HG03442 (cell line): Measurements from ENCODE around the gene COL9A2.
A peak's percentile ranks its signal among the peaks of the same experiment; 100 is the strongest.

Experiments
- ATAC-seq: cut with Tn5 transposase; IDR thresholded peaks from one replicate; pipeline ENCODE4 v1.9.1; 2021; ENCODE audit warnings: mild to moderate bottlenecking, moderate library complexity; ENCODE audit not compliant: unreplicated experiment

Gene COL9A2

DNA sequence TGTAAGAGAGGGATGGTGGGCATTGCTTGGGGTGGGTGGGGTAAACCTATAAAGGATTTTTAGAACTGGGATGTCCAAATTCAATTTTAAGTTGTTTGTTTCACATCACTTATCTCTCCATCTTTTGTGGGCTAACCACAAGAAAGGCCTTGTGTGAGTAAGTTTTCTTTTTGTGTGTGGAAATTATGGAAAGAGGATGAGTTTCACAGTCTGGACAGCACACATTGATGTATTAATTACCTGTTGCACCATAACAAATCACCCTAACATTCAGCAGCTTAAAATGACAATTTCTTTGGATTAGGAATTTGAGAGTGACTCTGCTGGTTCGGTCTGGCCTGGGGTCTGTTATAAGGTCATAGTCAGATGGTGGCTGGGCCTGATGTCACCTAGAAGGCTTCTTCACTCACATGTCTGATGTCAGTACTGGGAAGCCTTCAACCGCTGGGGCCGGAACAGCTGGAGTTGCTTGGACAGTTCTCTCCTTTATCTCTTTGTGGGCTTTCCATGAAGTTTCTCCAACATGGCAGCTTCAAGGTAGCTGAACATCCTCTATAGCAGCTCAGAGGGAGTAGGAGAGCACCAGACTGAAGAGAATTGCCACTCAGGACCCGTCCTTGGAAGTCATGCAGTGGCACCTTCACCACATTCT lies 2.0 kb upstream of the COL9A2 start:
- no peak for ATAC-seq

GRCh38 chr1:40318476-40318875 lies 1.4 kb upstream of the COL9A2 start:
- ATAC-seq = no peak

- ATAC-seq = no peak
Observed at GRCh38 chr1:40317394-40318074, 448 bp upstream of the COL9A2 start.

DNA sequence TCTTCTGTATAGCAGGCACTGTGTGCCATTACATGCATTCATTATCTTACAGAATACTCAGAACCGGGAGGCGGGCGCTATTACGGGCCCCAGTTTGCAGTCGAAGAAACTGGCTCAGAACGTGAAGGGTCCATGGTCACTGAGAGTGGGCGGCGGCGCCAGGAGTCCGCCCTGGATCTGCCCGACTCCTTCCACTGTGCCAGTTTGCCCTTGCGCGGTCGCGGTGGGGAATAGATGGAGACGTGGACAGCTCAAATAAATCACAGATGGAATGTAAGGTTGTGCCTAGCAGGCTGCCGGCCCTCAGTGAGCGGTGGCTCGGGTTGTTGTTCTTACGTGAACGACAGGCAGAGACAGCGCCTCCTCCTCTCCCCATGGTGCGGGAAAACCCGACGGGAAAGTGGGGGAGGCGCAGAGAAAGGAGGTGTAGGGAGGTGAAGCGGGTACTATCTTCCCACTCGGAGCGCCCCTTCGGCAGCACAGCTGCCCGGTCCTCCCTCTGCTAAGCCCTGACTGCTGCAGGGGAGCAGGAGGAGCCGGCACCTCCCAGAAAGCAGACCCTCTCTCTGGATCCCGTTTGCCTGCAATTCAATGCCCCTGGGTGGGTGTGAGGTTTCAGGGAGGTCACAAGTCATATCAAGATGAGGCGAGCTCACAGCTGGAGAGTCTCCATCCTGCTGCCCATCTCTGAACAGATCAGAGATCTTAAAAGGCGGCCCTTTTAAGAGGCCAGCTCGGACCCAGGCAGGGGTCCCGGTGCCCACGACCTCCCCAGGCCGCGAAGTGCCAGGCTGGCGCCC lies 1.1 kb downstream of the COL9A2 start:
- ATAC-seq = peak; percentile 2

- no peak for ATAC-seq
Observed at GRCh38 chr1:40315239-40315794, 1.8 kb downstream of the COL9A2 start.

DNA sequence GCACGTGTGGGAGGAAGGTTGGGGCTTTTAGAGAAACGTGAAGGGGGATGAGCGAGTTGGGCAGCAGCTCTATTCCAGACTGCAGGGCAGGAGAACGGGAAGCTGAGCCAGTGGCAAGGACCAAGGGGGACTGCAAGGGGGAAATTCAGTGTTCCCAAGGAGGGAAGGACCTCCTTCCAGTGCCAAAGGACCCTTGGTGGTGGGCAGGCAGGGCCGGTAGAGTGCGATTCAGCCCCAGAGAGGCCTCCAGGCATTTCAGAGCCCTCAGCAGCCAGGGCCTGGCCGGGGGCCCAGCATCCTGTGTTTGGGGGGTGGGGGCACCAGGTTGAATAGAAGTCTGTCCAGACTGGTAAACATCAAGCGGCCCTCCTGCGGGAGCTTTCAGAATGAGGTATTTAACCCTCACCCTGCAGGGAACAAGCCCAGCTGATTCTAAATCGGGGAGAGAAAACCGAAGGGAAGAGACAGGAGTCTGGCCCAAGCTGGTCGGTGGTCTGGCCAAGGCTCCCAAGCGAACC lies 2.3 kb downstream of the COL9A2 start:
- ATAC-seq = no peak

GRCh38 chr1:40313958-40314720 lies 2.9 kb downstream of the COL9A2 start:
- no peak for ATAC-seq

- no peak for ATAC-seq
Observed at GRCh38 chr1:40313329-40313957, 3.6 kb downstream of the COL9A2 start.

DNA sequence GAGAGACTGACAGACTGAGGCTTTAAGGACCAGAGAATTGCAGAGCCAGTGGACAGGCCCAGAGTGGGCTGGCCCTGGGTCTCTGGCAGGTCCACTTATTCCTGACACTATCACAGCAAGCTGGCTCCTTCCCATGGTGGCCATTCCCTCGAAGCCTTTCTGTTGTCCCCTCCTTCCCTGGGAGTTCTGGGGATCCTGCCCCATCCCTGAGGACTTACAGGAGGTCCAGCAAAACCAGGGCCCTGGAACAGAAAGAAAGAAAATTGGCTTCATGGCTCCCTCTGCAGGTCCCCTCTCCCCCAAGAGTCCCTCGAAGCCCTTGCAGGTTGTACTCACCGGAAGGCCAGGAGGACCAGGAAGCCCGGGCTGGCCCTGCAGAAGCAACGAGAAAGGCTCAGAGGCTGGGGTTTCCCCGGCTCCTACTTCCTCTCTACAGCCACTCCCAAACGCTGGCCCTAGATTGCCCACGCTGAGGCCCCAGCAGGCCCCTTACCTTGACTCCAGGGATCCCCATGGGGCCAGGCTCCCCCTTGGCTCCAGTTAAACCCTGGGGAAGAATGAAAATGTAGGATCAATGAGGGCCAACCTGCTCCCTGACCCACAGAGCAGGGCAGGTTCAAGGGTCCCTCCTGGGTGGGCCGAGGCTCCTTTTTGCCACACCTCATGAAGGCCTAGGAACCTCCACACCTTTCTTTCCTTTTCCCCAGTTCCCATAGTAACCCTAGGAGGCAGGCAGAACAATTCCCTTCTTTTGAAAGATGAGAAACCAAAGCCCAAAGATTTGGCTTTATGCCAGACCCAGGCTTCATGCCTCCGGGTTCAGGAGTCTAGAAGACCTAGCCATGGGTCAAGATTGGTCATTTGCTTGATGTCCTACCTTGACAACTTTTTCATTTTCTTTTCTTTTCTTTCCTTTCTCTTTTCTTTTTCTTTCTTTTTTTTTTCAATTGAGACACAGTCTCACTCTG lies 4.6 kb downstream of the COL9A2 start:
- ATAC-seq = peak; percentile 33

- ATAC-seq = no peak
Observed at GRCh38 chr1:40311692-40312091, 5.4 kb downstream of the COL9A2 start.

GRCh38 chr1:40310983-40311642 lies 6.0 kb downstream of the COL9A2 start:
- ATAC-seq = no peak

DNA sequence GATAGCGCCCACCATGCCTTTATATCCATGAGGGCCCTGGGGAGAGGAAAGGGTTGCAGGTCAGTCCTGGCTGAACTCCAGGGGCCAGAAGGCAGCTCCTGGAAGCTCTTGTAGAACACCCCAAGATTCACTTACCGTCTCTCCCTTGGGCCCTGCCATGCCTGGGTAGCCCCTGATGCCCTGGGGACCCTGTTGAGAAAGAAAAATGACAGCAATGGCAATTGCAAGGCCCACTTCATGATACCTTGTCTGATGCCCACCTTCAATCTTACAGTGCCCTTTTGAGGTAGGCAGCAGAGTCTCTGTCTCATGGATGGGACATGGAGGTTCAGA lies 7.0 kb downstream of the COL9A2 start:
- no peak for ATAC-seq

DNA sequence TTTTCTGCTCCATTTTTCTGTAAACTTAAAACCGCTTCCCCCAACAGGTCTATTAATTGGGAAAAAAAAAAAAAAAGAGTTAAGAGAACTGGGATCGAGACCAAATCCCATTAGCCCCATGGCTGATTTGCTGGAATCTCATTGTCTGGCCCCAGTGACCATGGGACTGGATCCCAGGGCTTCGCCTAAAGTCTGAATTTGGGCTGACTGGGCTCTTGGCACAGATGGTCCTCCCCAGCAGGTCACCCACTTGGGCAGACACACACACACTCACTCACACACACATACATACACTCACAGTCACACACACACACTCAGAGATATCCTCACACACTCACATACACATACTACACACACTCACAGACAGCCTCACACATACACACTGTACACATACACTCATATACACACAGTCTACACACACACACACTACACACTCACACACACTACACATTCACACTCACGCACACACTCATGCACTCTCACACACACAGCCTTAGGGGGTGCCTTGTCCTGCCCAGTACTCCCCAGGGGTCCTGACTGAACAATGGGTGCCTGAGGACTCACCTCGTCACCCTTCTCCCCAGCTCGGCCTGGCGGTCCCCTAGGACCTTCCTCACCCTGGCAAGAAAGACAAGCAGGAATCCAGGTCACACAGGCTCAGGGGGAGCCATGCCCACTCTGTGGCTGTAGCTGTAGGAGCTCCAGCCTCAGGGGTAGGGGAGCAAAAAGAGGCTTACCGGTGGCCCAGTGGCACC lies 7.5 kb downstream of the COL9A2 start:
- ATAC-seq = no peak

- ATAC-seq = no peak
Observed at GRCh38 chr1:40308036-40308727, 8.9 kb downstream of the COL9A2 start.

GRCh38 chr1:40307186-40307585 lies 9.9 kb downstream of the COL9A2 start:
- ATAC-seq = no peak

DNA sequence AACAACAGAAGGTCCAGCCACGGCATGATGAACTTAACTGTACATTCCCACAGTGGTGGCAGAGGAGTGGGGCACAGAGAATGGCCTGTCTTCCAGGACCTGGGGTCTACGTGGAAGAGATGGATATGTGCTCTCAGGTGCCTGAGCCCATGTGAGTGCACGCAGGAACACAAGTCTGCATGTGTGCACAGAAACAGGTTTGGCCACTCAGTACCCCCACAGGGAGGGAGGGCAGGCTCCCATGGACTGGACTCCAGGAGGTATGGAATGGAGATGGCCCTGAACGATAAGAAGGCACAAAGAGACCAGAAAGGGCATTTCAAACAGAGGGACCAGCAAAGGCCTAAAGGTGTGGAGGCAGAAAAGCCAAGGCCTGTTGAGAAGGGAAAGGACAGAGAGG lies 10.8 kb downstream of the COL9A2 start:
- ATAC-seq = no peak

GRCh38 chr1:40305871-40306270 lies 11.2 kb downstream of the COL9A2 start:
- ATAC-seq = no peak
